IMR-90 (cell line): ENCODE measurements around the gene SNX32. TPM values are rescaled to one million over a fixed set of nuclear protein-coding genes. Genes with fewer than 3 reads are reported as not detected.

Experiments
- ATAC-seq: fragments of 200-7000 bp; cut with Tn5 transposase; 2 replicates; pipeline ENCODE4 v1.9.1; 2020; ENCODE audit warnings: low read depth, mild to moderate bottlenecking, moderate library complexity
- BruUV-seq: library from RNA; stranded (reverse); fragments of 400-500 nt; replicated peaks from 2 replicates; lab custom pipeline; 2021; lab: Mats Ljungman, UMichigan
- CTCF ChIA-PET: fragments of 300-600 bp; formaldehyde crosslinking; extraction: SDS; loops from one replicate; lab custom pipeline; 2021; ENCODE audit warnings: antibody characterized with exemption; lab: Yijun Ruan, JAX
- POLR2A ChIA-PET: fragments of 300-600 bp; sonication (Branson Sonifier 250); formaldehyde crosslinking; loops from one replicate; lab custom pipeline; 2022; ENCODE audit warnings: antibody characterized with exemption; ENCODE audit not compliant: unreplicated experiment; lab: Charles Lee
- DNase-seq: peaks from one replicate; pipeline ENCODE4 v3.0.0; 2013
- H2AFZ ChIP-seq: replicated peaks from 2 replicates; pipeline ENCODE3; 2013; ENCODE audit warnings: low read length, mild to moderate bottlenecking; ENCODE audit not compliant: poor library complexity
- H2AK5ac ChIP-seq: 2 replicates; pipeline ENCODE4 v1.6.1; 2013; ENCODE audit warnings: low read depth, low read length, inconsistent platforms
- H2AK9ac ChIP-seq: replicated peaks from 2 replicates; pipeline ENCODE3; 2013; ENCODE audit warnings: mild to moderate bottlenecking, low read depth, low read length, moderate library complexity; ENCODE audit not compliant: poor library complexity
- H2BK120ac ChIP-seq: 2 replicates; pipeline ENCODE4 v1.6.1; 2013; ENCODE audit warnings: low read depth, low read length, inconsistent platforms
- H2BK15ac ChIP-seq: 3 replicates; pipeline ENCODE4 v1.6.1; 2013; ENCODE audit warnings: low read depth, low read length, inconsistent platforms
- H2BK20ac ChIP-seq: 2 replicates; pipeline ENCODE4 v1.6.1; 2013; ENCODE audit warnings: low read depth, mild to moderate bottlenecking, inconsistent platforms, low read length, moderate library complexity
- H2BK5ac ChIP-seq: 2 replicates; pipeline ENCODE4 v1.6.1; 2013; ENCODE audit warnings: mild to moderate bottlenecking, low read depth, low read length, inconsistent platforms; ENCODE audit not compliant: poor library complexity, severe bottlenecking
- H3K14ac ChIP-seq: replicated peaks from 2 replicates; pipeline ENCODE4 v1.6.1; 2013; ENCODE audit warnings: low read depth, low read length, inconsistent platforms
- H3K18ac ChIP-seq: 2 replicates; pipeline ENCODE4 v1.6.1; 2013; ENCODE audit warnings: low read depth, low read length, control low read depth
- H3K23ac ChIP-seq: 2 replicates; pipeline ENCODE4 v1.6.1; 2013; ENCODE audit warnings: low read depth, low read length, inconsistent platforms
- H3K27ac ChIP-seq: 2 replicates; pipeline ENCODE4 v1.5.1; 2013; ENCODE audit warnings: mild to moderate bottlenecking, control low read depth, low read length; ENCODE audit not compliant: insufficient read depth
- H3K27me3 ChIP-seq: 2 replicates; pipeline ENCODE4 v1.6.1; 2013; ENCODE audit warnings: low read length; ENCODE audit not compliant: control insufficient read depth, insufficient read depth
- H3K36me3 ChIP-seq: 2 replicates; pipeline ENCODE4 v1.6.1; 2013; ENCODE audit warnings: low read length, mixed read lengths; ENCODE audit not compliant: control insufficient read depth, insufficient read depth
- H3K4ac ChIP-seq: 2 replicates; pipeline ENCODE4 v1.6.1; 2013; ENCODE audit warnings: low read depth, low read length, inconsistent platforms
- H3K4me1 ChIP-seq: 2 replicates; pipeline ENCODE4 v1.6.1; 2013; ENCODE audit warnings: low read length, mixed read lengths; ENCODE audit not compliant: control insufficient read depth, insufficient read depth
- H3K4me2 ChIP-seq: 2 replicates; pipeline ENCODE4 v1.6.1; 2013; ENCODE audit warnings: low read depth, mild to moderate bottlenecking, control low read depth, low read length, moderate library complexity
- H3K4me3 ChIP-seq: 2 replicates; pipeline ENCODE4 v1.5.1; 2013; ENCODE audit warnings: low read depth, mild to moderate bottlenecking, control low read depth, low read length, moderate library complexity; ENCODE audit not compliant: insufficient read depth
- H3K56ac ChIP-seq: 2 replicates; pipeline ENCODE4 v1.6.1; 2013; ENCODE audit warnings: low read length, inconsistent platforms; ENCODE audit not compliant: insufficient read depth; ENCODE audit errors: extremely low read depth
- H3K79me1 ChIP-seq, 2 experiments: 2 replicates each; pipeline ENCODE4 v1.6.1; 2013; ENCODE audit warnings: low read length in 2 of 2, inconsistent platforms in 1 of 2, low read depth in 1 of 2
- H3K9ac ChIP-seq: 2 replicates; pipeline ENCODE4 v1.6.1; 2013; ENCODE audit warnings: low read depth, low read length, control low read depth
- H3K9me1 ChIP-seq: 2 replicates; pipeline ENCODE4 v1.6.1; 2013; ENCODE audit warnings: low read length, inconsistent platforms; ENCODE audit not compliant: insufficient read depth
- H3K9me3 ChIP-seq: 2 replicates; pipeline ENCODE4 v1.6.1; 2013; ENCODE audit warnings: low read length; ENCODE audit not compliant: control insufficient read depth, insufficient read depth
- H4K20me1 ChIP-seq: 2 replicates; pipeline ENCODE4 v1.6.1; 2013; ENCODE audit warnings: low read length, inconsistent platforms; ENCODE audit not compliant: insufficient read depth
- H4K5ac ChIP-seq: 2 replicates; pipeline ENCODE4 v1.6.1; 2013; ENCODE audit warnings: mild to moderate bottlenecking, low read depth, low read length, control low read depth
- H4K8ac ChIP-seq, 2 experiments: 2 replicates each; pipeline ENCODE4 v1.6.1; 2013; ENCODE audit warnings: low read depth in 2 of 2, low read length in 2 of 2, control low read depth in 1 of 2, inconsistent platforms in 1 of 2
- H4K91ac ChIP-seq: 2 replicates; pipeline ENCODE4 v1.6.1; 2013; ENCODE audit warnings: low read depth, low read length, inconsistent platforms; ENCODE audit not compliant: insufficient read depth
- BHLHE40 ChIP-seq: fragments of 150-350 bp; IDR thresholded peaks from 2 replicates; pipeline ENCODE4 v1.6.1; 2016; ENCODE audit warnings: mild to moderate bottlenecking, low read depth, low read length
- CEBPB ChIP-seq: IDR thresholded peaks from 2 replicates; pipeline ENCODE4 v1.6.1; 2012; ENCODE audit warnings: low read depth, low read length, improper control_type of control experiment
- FOS ChIP-seq: fragments of 150-350 bp; IDR thresholded peaks from 2 replicates; pipeline ENCODE4 v1.6.1; 2016; ENCODE audit warnings: low read depth, low read length
- MAFK ChIP-seq: IDR thresholded peaks from 2 replicates; pipeline ENCODE4 v1.6.1; 2012; ENCODE audit warnings: low read depth, low read length, improper control_type of control experiment
- MXI1 ChIP-seq: IDR thresholded peaks from 2 replicates; pipeline ENCODE4 v1.6.1; 2012; ENCODE audit warnings: low read depth, mild to moderate bottlenecking, low read length, moderate library complexity, borderline replicate concordance
- NFE2L2 ChIP-seq: fragments of 150-350 bp; IDR thresholded peaks from 2 replicates; pipeline ENCODE4 v1.6.1; 2016; ENCODE audit warnings: low read depth, mild to moderate bottlenecking, low read length
- RFX5 ChIP-seq: IDR thresholded peaks from 2 replicates; pipeline ENCODE4 v1.8.0; 2012; ENCODE audit warnings: low read depth, mild to moderate bottlenecking, low read length, moderate library complexity
- SMC3 ChIP-seq: fragments of 150-350 bp; IDR thresholded peaks from 2 replicates; pipeline ENCODE4 v1.6.1; 2016; ENCODE audit warnings: low read depth, mild to moderate bottlenecking, antibody characterized with exemption, low read length, moderate library complexity
- WGBS, 2 experiments: methylation state at CpG; one replicate each; pipeline versions ENCODE4 v1.1.5 to v1.1.7; 2013; ENCODE audit warnings: missing lambda C conversion rate in 2 of 2; ENCODE audit not compliant: insufficient read length in 1 of 2; ENCODE audit errors: extremely low coverage in 2 of 2; 5-methylcytosine and 5-hydroxymethylcytosine counted together
- dilution Hi-C: fragments of 300-500 bp; cut with HindIII; formaldehyde crosslinking; loops from one replicate; pipeline ENCODE4 v1.14.3; 2018; ENCODE audit warnings: low sequenced_read_pairs; ENCODE audit not compliant: unreplicated experiment
- in situ Hi-C: fragments of 300-500 bp; cut with MboI; formaldehyde crosslinking; loops from 3 replicates; pipeline ENCODE4 v1.14.3; 2019; ENCODE audit warnings: low sequenced_read_pairs, inconsistent platforms, mixed read lengths
- intact Hi-C: fragments of 100-400 bp; cut with micrococcal nuclease; formaldehyde crosslinking; loops from 2 replicates; pipeline ENCODE4 v1.10.0; 2022
- polyA plus RNA-seq, 3 experiments: library from polyadenylated mRNA; depleted of rRNA; stranded (reverse); fragments of >200 nt; gene quantifications; 2 replicates each; pipeline ENCODE4 v1.2.3, GENCODE V29; 2012; ENCODE audit warnings: low replicate concordance in 1 of 3
- total RNA-seq: library from RNA; depleted of rRNA; stranded (reverse); fragments of >200 nt; gene quantifications from 2 replicates; pipeline ENCODE4 v1.2.3, GENCODE V29; 2012
- TF ChIP-seq, protein P1 (sequence below): conservative IDR thresholded peaks from 2 replicates; pipeline ENCODE4 v1.5.1; 2012; ENCODE audit warnings: mild to moderate bottlenecking, low read depth, low read length, improper control_type of control experiment
- TF ChIP-seq, protein P2 (sequence below): fragments of 150-350 bp; IDR thresholded peaks from 2 replicates; pipeline ENCODE4 v1.6.1; 2017; ENCODE audit warnings: mild to moderate bottlenecking, antibody characterized with exemption, low read length, low read depth

The SNX32 gene
- total and polyA plus RNA-seq, 2 of the 4 experiments (the other 2 are of a cell fraction) = 0.36 to 0.79 TPM

DNA sequence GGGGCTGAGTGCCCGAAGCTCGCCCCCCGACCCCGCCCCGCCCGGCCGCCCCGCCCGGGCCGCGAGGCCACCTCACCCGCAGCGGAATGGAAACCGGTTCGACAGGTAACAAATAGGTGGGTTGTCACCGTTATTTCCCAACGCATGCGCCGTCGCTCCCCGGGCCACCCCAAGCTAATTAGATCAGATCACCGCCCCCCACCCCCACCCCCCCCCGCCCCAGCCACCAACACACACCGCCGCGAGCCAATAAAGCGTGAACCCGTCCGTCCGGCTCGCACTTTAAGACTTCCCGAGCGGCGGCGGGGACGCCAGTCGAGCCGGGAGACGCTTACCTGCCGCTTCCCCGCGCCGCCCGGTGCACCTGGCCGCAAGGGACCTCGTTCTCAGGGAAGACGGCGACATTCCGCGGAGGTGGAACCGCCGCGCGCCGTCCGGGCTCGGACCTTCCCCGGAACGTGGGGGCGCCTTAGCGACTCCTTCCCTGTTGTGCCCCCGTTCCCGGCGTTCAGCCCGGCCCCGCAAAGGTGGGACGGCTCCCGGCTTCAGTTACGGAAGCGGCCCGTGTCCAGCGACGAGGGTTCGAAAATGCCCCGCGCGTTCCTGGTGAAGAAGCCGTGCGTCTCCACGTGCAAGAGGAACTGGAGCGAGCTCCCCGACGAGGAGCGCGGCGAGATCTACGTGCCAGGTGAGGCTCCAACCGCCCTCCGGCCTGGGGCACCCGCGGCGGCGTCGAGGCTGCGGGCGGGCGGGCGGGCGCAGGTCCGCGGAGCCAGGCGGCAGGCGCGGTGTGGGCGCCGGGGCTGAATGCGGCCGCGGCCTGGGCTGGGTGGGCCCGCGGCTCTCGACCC, 46.8 kb upstream of the SNX32 start, which contains the start of gene OVOL1 (continued):
- TF ChIP-seq RFX5 = no peak
- no peak for TF ChIP-seq BHLHE40

DNA sequence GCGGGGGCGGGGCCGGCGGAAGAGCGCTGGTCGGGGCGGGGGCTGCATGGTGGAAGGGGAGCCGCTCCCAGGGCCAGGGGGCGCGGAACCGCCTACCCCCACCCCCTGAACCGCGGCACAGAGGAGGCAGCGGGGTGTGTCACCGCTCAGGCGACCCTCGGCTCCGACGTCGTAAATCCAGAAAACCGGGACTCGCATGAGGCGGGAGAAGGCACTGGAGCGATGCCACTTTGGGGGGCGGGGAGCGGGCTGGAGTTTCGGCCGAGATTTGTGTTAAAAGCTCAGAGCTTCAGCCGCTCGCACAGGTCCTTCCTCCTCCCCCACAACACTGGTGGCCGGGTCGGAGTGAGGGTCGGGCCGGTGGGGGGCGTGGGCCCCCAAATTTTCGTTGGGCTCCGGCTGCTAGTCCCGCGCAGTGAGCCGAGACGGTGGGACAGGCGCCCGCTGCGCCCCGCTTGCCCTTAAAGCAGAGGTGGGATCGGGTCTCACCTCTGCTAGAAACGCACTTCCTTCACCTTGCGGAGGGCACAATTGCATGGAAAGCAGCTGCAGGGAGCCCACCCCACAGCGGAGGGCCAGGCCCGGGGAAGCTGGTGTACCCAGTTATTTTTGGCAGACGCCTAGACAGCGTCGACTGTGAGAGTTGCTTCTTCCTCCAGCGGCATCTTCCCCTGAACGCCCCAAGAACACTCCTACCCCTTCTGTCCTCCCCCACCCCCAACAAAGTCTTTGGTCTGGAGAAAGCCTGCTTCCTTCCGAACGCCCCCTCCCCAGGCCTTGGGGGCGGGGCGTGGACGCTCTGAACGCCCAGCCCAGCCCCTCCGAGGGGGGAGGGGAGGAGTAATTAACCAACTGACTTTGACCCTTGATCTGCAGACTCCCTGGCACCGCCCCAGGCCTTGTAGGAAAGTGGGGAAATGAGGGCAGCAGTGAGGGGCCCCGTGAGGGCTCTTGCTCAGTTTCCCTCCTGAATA, 45.8 kb upstream of the SNX32 start:
- Histone ChIP-seq H2BK5ac (no peak overlapping the region), H3K36me3 (no peaks in the 10 kb centered on the region), H3K23ac (no peak overlapping the region), H2BK15ac (no peak overlapping the region), H3K79me1 (no peaks in the 10 kb centered on the region), H4K5ac (no peak overlapping the region), H3K27me3 (peaks cover 83% of the 10 kb centered on the region), H3K56ac (no peak overlapping the region), H3K9ac (no peak overlapping the region), H3K18ac (no peak overlapping the region), H3K4me3 (no peak overlapping the region), H2AK5ac (no peak overlapping the region), H3K9me1 (no peaks in the 10 kb centered on the region), H2BK120ac (no peak overlapping the region), H4K20me1 (no peaks in the 10 kb centered on the region; the same call in 1 of the 2 replicates), H3K9me3 (peaks cover 2% of the 10 kb centered on the region; the same call in 1 of the 2 replicates), H4K91ac (no peak overlapping the region), H2BK20ac (no peak overlapping the region), H3K27ac (no peak overlapping the region), H2AFZ (peak overlapping the region; percentile 53), H3K4me1 (no peaks in the 10 kb centered on the region; the same call in 1 of the 2 replicates), H3K4me2 (peak overlapping the region; percentile 42; the same call in 1 of the 2 replicates), H4K8ac (no peak overlapping the region), H3K4ac (no peak overlapping the region), H3K14ac (no peak overlapping the region), H2AK9ac (peak overlapping the region; percentile 13)
- no TSS peak for BruUV-seq
- intact Hi-C loops (no loop called here), in situ Hi-C loops (no loop called here), dilution Hi-C loops (no loop called here)
- POLR2A ChIA-PET = no interaction called here
- ATAC-seq (no peak), DNase-seq (no peak)
- 4% methylated on average over 10 of the region's 64 CpGs; no CpG with 5 or more reads in 1 of the 2 experiments for WGBS, 2 experiments
- CTCF ChIA-PET = no interaction called here
- TF ChIP-seq MXI1 (no peak), FOS (no peak), CEBPB (no peak), MAFK (no peak), SMC3 (no peak), NFE2L2 (no peak), RFX5 (no peak)
- TF ChIP-seq, protein P1, sequence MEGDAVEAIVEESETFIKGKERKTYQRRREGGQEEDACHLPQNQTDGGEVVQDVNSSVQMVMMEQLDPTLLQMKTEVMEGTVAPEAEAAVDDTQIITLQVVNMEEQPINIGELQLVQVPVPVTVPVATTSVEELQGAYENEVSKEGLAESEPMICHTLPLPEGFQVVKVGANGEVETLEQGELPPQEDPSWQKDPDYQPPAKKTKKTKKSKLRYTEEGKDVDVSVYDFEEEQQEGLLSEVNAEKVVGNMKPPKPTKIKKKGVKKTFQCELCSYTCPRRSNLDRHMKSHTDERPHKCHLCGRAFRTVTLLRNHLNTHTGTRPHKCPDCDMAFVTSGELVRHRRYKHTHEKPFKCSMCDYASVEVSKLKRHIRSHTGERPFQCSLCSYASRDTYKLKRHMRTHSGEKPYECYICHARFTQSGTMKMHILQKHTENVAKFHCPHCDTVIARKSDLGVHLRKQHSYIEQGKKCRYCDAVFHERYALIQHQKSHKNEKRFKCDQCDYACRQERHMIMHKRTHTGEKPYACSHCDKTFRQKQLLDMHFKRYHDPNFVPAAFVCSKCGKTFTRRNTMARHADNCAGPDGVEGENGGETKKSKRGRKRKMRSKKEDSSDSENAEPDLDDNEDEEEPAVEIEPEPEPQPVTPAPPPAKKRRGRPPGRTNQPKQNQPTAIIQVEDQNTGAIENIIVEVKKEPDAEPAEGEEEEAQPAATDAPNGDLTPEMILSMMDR = no peak
- TF ChIP-seq, protein P2, sequence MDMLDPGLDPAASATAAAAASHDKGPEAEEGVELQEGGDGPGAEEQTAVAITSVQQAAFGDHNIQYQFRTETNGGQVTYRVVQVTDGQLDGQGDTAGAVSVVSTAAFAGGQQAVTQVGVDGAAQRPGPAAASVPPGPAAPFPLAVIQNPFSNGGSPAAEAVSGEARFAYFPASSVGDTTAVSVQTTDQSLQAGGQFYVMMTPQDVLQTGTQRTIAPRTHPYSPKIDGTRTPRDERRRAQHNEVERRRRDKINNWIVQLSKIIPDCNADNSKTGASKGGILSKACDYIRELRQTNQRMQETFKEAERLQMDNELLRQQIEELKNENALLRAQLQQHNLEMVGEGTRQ = no peak
